Right hindlimb (tissue), 1 donor: ENCODE results near the gene SOX21.
A peak's percentile ranks its signal among the peaks of the same experiment; 100 is the strongest.
"Not testable (repeated sequence)": the region's sequence is repeated elsewhere in the genome, so short reads cannot be mapped to it uniquely, and the experiment has no call there.

Experiments used
- DNase-seq: peaks from one replicate; pipeline ENCODE4 v3.0.0-alpha.2; 2018

Gene SOX21

GRCh38 chr13:94712287-94712811, at the start of gene SOX21:
Gene SOX21 (minus strand): TSS chr13:94712545. CDS start chr13:94712049, 496 bp downstream.
- DNase-seq = no peak

DNA sequence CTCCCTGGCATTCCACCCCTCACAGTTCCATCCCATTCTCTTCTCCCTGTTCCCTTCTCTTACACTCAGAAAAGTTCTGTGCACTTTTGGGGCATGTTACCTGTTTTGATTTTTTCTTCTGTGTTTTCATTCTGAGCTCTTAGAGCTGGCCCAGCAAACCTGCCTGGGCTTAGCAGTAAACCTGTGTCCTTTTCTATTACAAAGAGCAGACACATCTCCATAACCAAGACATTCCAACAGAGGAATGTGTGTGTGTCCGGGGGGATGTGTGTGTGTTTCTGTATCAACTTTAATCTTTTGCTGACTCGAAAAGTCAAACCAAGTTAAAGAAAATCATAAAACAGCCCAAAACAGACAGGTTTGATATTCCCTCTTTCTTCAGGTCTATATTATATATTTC, 49.1 kb upstream of the SOX21 start:
- no peak for DNase-seq

DNA sequence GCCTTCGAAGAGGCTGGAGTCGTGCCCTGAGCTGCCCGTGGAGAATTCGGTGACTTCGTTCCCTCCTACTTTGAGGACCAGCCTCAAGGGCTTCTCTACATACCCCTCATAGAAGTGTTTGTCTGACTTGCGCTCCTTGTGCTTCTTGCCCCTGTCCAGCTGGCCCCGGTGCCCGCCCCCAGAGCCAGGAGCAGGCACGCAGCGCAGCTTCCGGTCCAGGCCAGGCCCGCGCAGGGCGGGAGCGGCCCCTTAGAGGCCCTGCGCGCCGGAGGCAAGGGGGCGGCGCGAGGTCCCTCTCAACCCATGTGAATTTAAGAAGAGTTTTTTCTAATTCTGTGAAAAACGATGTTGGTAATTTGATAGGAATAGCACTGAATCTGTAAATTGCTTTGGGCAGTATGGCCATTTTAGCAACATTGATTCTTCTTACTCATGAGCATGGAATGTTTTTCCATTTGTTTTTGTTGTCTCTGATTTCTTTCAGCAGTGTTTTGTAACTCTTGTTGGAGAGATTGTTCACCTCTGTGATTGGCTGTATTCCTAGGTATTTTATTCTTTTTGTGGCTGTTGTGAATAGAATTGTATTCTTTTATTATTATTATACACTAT, 46.9 kb upstream of the SOX21 start:
- DNase-seq = no peak

GRCh38 chr13:94758436-94758960, 46.2 kb upstream of the SOX21 start:
- no peak for DNase-seq

- no peak for DNase-seq
Observed at GRCh38 chr13:94753327-94753726, 41.0 kb upstream of the SOX21 start.

GRCh38 chr13:94749162-94749561, 36.8 kb upstream of the SOX21 start:
- DNase-seq = no peak

- DNase-seq = no peak
Observed at GRCh38 chr13:94739235-94739634, 26.9 kb upstream of the SOX21 start.

GRCh38 chr13:94731028-94731427, 18.7 kb upstream of the SOX21 start:
- DNase-seq = no peak

DNA sequence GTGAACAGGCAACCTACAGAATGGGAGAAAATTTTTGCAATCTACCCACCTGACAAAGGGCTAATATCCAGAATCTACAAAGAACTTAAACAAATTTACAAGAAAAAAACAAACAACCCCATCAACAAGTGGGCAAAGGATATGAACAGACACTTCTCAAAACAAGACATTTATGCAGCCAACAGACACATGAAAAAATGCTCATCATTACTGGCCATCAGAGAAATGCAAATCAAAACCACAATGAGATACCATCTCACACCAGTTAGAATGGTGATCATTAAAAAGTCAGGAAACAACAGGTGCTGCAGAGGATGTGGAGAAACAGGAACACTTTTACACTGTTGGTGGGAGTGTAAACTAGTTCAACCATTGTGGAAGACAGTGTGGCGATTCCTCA, 17.6 kb upstream of the SOX21 start:
- not testable (repeated sequence) for DNase-seq

DNA sequence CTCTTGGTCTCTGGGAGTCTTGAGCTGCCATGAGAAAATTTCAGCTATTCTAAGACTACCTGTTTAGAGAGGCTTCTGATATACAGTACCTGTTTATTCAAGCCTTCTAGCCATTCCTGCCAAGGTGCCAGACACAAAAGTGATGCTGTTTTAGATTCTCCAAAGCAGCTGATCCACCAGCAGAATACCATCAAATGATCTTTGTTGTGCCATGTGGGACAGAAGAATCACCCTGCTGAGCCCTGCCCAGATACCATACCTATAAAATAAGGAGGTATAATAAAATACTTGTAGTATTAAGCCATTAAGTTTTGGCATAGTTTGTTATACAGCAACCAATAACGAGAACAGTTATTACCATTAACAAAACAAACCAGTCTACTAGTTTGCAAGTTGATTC, 14.1 kb upstream of the SOX21 start:
- no peak for DNase-seq

DNA sequence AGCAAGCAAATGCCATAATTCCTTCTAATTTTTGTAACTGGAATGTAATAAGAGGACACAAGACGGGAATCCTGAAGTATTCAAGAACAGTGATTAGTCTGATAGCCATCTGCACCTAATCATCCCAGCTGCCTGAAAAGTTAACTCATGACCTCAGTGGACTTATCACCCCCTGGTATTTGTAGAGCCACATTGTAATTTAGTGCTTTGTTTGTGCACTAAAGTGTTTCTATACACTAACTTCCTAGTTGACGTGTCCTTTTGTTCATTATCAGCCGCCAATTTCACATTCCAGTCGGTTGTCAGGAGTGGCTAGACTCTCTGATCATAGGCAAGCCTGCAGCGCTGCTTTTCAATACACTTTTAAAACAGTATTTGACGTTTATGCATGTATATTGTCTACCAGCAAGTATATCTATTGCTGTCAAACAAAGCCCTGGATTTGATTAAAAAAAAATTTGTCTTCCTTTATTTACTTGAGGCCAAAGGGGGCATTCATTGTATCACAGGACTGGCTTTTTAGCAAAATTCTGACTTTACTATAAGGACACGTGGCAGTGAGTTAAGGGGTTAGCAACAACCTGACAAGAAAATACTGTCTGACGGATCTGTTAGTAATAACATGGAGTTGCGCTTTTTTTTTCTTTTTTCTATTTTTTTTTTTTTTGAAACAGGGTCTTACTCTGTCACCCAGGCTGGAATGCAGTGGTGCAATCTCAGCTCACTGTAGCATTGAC, 10.4 kb upstream of the SOX21 start:
- no peak for DNase-seq

- DNase-seq = not testable (repeated sequence)
Observed at GRCh38 chr13:94718697-94719096, 6.4 kb upstream of the SOX21 start.

- DNase-seq = no peak
Observed at GRCh38 chr13:94717916-94718315, 5.6 kb upstream of the SOX21 start.

- DNase-seq = no peak
Observed at GRCh38 chr13:94716016-94716415, 3.7 kb upstream of the SOX21 start.

- DNase-seq = no peak
Observed at GRCh38 chr13:94713561-94714182, 1.3 kb upstream of the SOX21 start.

DNA sequence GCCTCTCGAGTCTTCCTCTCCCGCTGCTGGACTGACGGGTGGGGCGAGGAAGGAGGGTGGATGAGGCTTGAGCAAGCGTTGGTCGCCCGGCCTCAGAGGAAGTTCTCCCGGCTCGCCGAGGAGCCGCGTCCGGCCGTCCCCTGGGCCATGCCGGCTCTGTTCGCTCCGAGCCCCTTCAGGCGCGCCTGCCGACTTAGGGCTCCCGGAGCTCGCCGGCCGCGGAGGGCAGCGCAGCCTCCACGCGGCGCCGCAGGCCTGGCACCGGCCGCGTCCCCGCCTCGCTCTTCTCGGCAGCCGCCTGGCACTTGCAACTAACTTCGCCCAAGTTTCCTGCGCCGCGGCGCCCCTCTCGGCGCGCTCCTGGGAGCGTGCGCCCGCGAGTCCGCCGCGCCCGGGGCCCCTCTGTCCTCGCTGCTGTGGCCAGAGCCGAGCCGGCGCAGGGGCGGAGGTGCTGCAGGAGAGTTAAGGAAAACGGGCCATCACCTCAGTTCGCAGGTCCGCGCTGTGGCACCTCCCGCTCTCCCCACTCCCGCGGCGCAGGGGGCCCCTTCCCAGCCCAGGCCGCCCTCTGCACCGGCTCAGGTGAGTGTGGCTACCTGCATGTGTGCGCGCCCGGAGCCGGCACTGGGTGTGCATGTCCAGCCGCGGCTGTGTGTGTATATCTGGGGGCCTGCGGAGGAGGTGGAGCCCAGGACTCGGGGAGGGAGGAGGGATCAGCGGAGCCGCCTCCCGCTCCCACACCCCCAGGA, 641 bp upstream of the SOX21 start:
- DNase-seq = peak; percentile 48

GRCh38 chr13:94711561-94712286, 621 bp downstream of the SOX21 start:
- DNase-seq = peak; percentile 40

- DNase-seq = no peak
Observed at GRCh38 chr13:94710881-94711560, 1.3 kb downstream of the SOX21 start.

DNA sequence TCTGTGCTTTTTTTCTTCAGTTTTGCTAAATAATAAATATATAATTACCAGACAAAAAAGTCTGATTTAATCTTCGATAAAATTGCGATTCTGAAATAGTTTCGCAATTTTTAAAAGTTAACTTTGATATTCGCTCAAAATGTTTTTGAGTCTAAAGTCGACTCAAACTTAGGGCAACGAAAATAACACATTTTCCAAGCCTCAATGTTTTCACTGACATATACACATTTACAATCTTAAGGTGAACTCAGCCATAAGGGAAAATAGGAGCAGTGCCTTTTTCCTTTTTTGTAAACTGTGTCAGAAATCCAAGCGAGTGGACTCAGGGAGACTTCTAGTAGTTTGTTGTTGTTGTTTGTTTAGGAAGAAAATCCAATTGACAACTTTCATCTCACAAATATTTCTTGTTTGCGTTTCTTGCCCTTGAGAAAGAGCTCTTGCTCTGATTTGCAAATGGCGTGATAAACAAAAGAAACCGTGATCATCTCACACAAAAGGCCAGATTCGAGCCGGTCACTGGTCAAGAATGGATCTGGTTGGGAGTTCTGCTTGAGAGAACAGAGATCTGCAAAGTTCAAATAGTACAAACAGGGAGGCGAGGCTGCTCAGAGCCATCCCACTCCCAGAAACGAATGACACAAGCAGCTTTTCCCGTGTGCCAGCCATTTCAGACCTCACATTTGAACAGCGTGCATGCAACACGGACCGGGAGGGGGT, 2.1 kb downstream of the SOX21 start:
- no peak for DNase-seq

DNA sequence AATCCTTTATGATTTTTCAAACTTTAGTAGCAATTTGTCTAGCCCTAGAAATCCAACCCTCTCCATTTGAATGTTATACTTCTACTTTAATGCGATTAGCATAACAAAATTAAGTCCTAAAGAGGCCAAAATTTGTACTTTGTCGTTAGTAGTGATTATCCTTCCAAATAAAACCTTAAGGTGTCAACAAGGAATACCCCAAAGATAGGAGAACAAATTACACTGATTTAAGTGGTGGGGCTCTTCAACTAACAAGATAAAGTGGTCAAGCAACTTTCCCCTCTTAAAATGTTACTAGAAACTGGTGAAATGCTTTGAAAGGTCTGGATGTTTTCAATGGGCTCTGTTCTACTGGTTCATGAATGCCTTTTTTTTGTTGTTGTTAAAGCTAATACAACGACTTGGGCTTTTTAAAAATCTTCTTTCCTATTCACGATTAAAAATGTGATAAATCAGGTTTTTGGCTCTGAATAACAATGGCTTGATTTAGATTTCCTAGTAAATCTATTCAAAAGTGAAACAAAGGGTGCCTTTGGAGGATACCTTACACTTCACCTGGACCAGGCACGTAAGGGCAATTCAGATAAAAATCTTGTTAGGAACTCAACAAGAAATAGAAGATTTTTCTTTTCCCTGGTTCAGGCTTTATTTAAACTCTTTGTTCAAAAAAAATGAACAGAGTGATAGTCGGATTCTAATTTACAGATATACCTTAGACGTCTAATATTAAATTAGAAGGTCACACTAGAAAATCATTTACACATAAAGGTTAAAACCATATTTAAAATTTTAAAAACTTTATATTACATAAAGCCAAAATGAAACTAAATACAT, 3.1 kb downstream of the SOX21 start:
- no peak for DNase-seq
